Activated CD4-positive, CD25-positive, alpha-beta regulatory T cell treated with anti-CD3 and anti-CD28 coated beads, Interleukin-2, amount 50 U/mL, for 16 hours (primary cell): ENCODE data around the gene LAGE3.

Experiments used
- DNase-seq: peaks from one replicate; pipeline ENCODE4 v3.0.0-alpha.2; 2020; ENCODE audit warnings: low read depth, low spot score

The LAGE3 gene

DNA sequence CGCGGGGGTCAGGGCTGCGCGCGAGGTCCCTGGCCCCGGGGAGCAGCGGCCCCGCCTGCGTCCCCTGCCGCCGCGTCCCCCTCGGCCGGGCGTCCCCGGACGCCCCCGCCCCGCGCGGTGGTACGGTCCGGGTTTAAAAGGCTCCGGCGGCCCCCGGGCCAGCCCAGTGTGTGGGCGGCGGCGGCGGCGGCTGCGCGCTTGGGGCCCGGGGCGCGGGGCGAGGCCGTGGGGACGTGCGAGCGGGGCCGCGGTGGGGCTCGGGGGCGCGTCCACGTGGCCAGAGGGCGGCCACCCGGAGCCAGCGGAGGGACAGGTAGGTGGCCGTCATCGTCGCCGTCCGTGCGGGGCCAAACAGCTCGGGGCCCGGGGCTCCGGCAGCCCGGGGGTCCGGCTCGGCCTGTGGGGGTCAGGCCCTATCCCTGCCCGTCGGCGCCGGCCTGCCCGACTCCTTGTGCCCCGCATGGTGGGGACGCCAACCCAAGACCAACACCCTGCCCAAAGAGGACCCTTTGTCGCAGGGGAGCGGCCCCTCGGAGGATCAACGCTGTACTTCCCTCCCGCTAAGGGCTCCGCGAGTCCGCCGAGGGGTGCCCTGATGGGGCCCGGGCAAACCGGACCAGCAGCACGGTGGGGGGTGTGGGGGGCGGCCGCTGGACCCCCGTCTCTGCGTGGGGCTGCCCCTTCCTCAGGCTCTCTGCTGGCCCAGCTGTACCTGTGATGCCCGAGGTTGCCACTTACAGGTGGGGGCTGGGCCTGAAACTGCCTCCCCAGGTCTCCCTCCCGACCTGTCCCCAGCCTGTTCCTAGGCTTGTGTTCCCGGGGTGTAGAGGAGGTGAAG, 20.7 kb downstream of the LAGE3 start, which contains the start of gene PLXNA3:
Gene PLXNA3, plus strand, starts transcription at position 166 of the 838 bp plus-strand sequence. CDS start 1,903 bp downstream, outside the sequence.
- DNase-seq: peak; percentile 39

DNA sequence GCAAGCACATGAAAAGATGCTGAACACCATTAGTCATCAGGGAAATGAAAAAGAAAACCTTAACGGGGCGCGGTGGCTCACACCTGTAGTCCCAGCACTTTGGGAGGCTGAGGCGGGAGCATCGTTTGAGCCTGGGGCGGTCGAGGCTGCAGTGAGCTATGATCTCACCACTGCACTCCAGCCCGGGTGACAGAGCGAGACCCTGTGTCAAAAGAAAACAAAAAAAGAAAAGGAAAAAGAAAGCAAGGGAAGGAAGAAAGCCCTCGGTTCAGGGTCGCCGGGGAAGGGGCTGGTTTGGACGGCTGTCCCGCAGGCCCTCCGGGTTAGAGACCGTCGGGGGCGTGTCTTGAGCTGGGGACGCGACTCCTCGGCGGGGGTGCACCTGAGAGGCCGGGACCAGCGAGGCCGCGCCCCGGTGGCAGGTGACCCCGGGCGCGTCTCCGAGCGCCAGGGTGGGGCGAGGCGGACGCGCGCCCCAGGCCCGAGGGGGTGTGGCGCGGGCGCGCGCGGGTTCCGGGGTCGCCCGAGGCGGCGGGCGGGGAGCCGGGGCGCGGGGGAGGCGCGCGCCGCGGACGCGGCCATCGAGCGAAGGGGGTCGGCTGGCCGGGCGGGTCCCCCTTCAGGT, 21.5 kb downstream of the LAGE3 start:
- DNase-seq: peak; percentile 8

DNA sequence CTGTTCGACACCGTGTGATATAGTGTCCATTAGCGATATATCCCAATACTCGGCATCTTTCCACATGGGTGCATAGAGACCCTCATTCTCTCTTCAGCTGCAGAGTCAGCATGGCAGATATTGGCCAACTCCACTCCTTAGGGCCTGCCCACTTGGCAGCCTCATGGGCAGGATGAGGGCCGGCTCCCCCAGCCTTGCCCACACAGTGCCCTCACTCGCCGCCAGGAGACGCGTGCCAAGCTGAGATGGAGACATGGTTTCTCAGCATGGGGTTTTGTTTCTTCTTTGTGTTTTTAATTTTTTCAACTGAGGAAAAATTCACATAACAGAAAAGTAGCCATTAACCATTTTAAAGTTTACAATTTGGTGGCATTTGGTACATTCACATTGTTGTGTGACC, 26.3 kb downstream of the LAGE3 start:
- no peak for DNase-seq

- DNase-seq: no peak
Measured at GRCh38 chrX:154450312-154450711, 28.8 kb downstream of the LAGE3 start.

DNA sequence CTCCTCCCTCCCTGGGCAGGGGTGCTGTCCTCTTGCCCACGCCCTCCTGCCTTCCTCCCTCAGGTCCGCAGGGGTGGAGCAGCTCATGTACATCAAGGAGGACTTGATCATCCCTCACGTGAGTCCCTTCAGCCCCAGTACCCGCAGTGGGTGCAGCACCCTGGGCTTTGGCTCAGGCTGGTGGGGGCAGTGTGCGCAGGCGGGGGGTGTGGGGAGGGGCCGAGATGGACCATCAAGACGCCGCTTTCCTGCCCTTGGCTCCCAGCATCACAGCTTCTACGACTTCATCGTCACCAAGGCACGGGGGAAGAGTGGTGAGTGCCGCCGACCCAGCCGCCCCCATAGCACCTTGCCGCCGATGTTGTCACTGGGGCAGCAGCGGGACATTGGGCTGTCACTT, 29.5 kb downstream of the LAGE3 start:
- no peak for DNase-seq

- DNase-seq: no peak
Measured at GRCh38 chrX:154448484-154448883, 30.6 kb downstream of the LAGE3 start.

DNA sequence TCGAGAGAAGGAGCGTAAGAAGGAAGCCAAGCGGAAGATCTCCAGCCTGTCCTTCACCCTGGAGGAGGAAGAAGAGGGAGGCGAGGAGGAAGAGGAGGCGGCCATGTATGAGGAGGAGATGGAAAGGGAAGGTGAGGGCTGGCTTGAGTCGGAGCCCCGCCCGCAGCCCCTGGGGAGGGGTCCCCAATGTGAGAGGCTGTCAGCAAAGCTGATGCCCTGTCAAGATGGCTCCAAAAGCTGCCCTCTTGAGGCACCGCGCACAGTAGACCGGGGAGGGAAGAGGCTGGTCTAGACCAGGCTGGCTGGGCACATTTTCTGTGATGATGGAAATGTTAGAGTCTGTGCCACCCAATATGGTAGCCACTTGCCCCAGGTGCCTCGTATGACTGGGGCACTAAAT, 32.7 kb downstream of the LAGE3 start:
- no peak for DNase-seq

DNA sequence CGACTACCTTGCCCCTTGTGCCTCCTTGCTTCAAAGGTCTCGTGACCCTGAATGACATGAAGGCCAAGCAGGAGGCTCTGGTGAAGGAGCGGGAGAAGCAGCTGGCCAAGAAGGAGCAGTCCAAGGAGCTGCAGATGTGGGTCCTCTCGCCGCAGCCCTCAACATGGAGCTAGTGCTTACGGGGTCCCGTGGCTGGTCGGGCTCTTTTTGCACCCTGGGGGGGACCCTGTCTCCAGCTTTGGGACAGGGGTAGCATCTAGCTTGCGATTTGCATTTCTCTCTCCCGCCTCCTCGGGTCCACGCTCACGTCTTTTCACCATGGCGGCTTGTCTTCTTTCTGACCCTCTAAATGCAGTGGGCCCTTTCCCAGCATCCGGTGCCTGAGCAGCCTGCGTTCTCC, 33.3 kb downstream of the LAGE3 start:
- no peak for DNase-seq

- DNase-seq: no peak
Measured at GRCh38 chrX:154444755-154445246, 34.3 kb downstream of the LAGE3 start.

GRCh38 chrX:154443992-154444754, 34.9 kb downstream of the LAGE3 start, which contains the start of gene FAM50A:
FAM50A (plus strand) TSS chrX:154444141; CDS start chrX:154444236, 95 bp downstream.
- DNase-seq: peak; percentile 32

GRCh38 chrX:154443479-154443910, 35.6 kb downstream of the LAGE3 start:
- no peak for DNase-seq

GRCh38 chrX:154441984-154442707, 36.9 kb downstream of the LAGE3 start:
- DNase-seq: no peak

DNA sequence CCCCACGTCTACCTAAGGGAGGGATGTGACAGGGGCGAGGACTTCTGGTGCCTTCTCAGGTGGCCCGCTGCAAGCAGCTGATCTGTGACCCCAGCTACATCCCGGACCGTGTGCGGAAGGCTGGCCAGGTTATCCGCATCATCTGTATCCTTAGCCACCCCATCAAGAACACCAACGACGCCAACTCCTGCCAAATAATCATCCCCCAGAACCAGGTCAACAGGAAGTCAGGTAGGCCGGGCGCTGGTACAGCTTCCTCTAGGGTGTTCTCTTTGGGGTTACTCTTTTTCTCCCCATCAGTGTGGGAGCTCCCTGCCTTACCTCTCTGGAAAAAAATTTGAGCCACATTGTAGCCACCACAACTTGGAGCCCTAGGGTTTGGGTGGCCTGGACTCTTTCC, 37.5 kb downstream of the LAGE3 start:
- no peak for DNase-seq

- DNase-seq: no peak
Measured at GRCh38 chrX:154440623-154441357, 38.3 kb downstream of the LAGE3 start.

- DNase-seq: no peak
Measured at GRCh38 chrX:154439841-154440240, 39.2 kb downstream of the LAGE3 start.

DNA sequence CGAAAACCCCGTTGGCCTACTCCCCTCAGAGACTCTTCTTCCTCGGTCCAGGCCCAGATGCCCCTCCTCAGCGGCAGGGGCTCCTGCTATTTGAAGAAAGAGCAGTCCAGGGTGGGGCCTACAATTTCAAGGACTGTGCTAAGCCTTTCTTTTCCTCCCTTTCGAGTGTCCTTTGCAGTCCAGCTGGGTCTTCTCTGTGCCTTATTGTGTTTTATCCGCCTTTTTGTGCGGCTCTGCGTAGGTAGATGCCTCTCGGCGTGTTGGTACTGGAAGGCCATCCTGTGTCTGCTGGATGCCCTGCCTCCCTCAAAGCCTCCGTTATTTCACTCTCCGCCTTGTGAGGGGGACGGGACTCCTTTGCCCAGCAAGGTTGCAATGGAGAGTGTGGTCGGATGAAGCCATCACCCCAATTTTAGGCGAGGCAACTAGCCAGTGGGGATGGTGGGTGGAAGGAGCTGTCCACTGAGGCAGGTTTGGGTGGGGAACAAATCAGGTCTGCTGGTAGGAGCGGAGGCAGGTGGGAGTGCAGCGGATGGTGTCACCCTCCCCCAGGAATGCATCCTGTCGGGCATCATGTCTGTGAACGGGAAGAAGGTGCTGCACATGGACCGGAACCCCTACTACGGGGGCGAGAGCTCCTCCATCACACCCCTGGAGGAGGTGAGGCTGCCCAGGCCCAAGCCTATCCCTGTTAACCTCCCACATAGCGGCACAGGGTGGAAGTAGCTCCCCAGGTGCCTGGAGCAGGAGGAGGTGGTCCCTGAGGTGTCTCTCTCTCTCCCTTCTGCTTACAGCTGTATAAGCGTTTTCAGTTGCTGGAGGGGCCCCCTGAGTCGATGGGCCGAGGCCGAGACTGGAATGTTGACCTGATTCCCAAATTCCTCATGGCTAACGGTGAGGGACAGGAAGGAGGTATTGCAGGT, 40.8 kb downstream of the LAGE3 start:
- DNase-seq: no peak

GRCh38 chrX:154436983-154437752, 41.9 kb downstream of the LAGE3 start, which contains the start of gene GDI1:
GDI1 (plus strand) TSS chrX:154437154; CDS start chrX:154437255, 101 bp downstream.
- DNase-seq: peak; percentile 17

- DNase-seq: peak; percentile 33
Measured at GRCh38 chrX:154436374-154436982, 42.6 kb downstream of the LAGE3 start.
